HG02588 (cell line): Measurements from ENCODE around the gene SLC10A7.

Source experiments
- ATAC-seq: cut with Tn5 transposase; IDR thresholded peaks from one replicate; pipeline ENCODE4 v1.9.1; 2021; ENCODE audit warnings: mild to moderate bottlenecking, moderate library complexity; ENCODE audit not compliant: unreplicated experiment

SLC10A7 gene

GRCh38 chr4:146265950-146266490, 255.7 kb downstream of the SLC10A7 start:
- no peak for ATAC-seq

- ATAC-seq, result no peak
Measured at GRCh38 chr4:146263793-146264192, 257.9 kb downstream of the SLC10A7 start.

GRCh38 chr4:146261041-146261440, 260.7 kb downstream of the SLC10A7 start:
- ATAC-seq, result no peak

DNA sequence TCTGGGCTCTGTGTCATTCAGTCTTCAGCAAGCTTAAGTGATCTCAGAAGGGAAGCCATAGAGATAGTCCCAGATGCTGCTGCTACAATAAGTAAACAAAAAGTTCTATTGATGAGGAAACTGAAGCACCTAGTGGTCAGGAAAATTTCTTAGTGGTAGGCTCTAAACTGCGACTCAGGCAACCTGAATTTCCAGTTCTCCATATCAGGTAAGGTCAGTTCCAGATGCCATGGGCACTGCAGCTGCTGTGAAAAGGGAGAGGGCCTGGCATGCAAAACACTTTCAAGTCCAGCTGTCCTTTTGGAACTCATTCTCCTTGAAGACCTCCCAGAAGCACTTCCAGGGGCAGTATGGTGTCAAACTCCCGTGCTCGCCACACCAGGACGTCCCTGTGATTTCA, 261.2 kb downstream of the SLC10A7 start:
- ATAC-seq, result no peak

DNA sequence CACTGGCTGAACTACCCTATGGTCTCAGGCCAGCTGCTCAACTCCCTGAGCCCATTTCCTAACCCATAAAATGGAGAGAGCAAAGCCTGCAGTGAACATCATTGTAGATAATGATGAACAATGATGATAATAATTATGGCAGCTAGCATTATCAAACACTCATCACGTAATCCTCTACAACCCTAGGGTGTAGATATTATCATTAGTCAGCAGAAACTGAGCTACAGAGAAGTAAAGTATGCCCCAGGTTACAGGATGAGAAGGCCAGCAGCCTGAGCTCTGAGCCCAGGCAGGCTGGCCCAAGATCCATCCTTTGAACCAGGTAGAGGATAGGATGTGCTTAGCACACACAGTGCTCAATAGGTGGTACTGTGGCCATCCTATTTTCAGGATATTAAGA, 264.2 kb downstream of the SLC10A7 start:
- ATAC-seq, result no peak

DNA sequence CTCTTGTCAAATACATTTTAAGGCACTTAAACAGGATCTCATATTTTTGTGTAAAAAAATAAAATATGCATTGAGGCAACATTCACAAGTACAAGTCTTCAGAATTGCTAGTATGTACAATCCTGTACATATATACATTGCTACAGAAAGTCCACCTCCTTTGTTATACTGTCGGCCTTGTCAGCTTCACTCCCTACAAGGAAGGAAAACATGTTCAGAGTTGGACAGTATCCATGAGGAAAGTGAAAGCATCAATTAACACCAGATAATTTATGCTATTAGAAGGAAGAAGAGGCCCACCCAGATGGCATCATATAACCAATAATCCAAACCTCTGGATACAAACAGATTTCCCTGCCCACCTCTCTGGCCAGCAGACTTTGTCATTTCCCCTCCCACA, 265.4 kb downstream of the SLC10A7 start:
- ATAC-seq, result no peak

- no peak for ATAC-seq
Measured at GRCh38 chr4:146255874-146256273, 265.9 kb downstream of the SLC10A7 start.

DNA sequence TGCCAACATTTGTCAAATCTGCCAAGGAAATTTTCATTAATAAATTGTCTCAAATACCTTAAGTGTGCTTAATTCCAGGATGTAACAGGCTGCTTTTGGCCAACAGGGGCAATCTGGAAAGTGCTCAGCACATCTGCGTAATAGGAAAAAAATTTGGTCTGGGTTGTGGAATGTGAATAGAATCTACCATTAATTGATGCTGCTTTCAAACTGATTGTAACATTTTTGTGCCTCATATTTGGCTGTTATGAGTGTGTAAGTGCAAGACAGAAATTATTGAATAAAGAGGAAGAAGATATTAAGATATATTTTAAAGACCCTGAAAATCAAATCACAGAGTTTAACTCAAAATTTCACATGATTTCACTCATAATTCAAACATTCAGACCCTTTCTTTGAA, 266.3 kb downstream of the SLC10A7 start:
- no peak for ATAC-seq

GRCh38 chr4:146252969-146253611, 268.6 kb downstream of the SLC10A7 start:
- ATAC-seq, result no peak

DNA sequence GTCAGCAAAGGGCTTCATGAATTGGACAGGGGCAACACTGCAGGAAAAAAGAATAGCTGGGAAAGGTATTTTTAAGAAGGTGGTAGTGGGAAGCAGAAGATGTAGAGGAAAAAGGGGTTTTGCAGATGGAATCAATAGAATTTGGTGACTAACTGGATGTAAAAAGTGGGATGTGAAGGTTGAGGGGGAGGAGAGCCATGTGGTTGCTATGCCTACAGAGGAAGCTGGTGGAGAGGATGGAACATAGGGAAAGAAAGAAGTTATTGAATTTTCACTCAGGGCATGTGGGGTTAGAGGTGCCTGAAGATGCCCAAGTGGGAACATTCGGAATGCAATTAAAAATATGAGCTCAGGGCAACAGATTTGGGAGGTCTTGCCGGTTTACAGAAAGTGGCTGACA, 274.4 kb downstream of the SLC10A7 start:
- no peak for ATAC-seq

DNA sequence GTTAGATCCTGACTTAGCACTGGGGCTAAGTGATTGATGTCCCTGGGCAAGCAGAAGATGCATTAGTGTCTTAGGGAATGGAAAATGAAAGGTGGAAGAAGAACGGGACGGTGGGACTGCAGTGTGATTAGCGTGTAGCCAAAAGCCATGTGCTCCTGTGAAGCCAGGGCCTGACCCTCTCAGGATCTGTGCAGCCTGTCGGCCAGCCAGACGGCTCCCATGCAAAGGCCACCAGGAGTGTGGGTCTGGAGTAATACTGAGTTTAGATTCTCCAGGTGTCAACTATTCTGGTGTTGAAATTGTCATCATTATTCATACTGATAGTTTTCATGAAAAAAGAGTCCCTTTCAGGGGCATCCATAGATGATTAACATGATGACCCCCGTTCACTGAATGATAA, 275.4 kb downstream of the SLC10A7 start:
- no peak for ATAC-seq

GRCh38 chr4:146245850-146246249, 275.9 kb downstream of the SLC10A7 start:
- no peak for ATAC-seq

DNA sequence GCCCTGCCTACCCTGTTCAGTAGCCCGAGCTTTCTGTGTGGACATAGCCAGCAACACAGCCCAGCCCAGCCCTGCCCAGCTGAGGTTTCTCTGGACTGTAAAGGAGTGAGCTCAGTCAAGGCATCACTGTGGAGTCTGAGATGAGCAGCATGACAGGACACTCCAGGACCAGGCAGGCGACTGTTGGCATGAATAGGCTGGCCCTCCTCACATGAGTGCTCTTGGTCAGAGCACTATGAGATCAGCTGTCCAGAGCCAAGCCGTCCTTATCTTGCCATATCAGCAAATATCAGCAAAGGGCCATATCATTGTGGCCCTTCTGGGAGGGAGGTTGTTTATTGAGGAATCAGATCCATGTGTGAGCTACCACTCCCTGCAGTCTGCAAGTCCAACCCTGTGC, 276.5 kb downstream of the SLC10A7 start:
- no peak for ATAC-seq

GRCh38 chr4:146244496-146244895, 277.2 kb downstream of the SLC10A7 start:
- ATAC-seq, result no peak

GRCh38 chr4:146243883-146244277, 277.9 kb downstream of the SLC10A7 start:
- ATAC-seq, result no peak

DNA sequence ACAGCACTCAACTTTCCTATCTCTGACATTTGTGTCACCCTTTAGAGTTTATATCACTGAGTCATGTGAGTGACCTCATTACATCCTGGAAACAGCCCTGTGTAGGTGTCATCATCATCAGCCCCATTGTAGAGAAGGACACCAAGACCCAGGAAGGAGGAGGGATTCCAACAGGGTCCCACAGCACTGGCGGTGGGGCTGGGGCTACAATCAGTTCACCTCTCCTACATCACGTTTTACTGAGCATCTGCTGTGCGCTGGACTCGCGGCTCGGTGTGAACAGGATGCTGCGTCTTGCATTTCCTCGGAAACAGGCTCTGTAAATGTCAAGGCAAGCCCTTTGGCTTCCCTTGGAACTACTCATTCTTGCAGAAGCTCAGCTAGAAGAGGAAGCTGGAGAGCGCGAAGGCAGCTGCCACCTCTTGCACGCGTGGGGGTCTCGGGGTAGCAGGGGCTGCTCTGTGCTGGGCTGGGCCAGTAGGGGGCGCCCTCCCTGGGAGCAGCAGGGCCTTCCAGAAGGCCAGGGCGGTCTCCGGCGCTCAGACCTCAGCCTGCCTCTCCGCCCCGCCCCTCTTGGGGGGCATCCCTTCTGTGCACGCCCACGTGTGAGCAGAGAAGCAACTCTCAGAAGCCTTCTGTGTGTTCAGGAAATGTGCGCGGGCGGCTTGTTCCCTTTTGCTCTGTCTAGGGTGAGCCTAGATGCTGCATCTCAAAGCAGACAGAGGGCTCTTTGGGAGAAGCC, 278.4 kb downstream of the SLC10A7 start:
- peak; percentile 86 for ATAC-seq

DNA sequence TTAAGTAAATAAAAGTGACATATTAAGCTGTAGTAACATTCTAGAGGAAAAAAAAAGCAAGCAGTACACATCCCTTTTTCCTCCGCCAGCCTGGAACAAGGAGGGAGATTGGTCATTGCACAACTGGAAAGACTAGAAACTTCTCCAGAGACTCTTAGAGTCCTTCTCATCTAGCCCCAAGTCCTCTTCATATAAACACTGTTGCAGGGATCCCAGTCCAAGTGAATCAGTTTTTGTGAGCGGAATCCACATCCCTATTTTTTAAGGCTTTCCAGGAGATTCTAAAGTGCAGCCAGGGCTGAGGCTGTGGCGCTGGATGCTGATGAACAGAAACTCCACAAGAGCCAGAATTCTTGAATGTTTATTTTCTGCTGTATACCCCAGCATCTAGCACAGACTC, 283.6 kb downstream of the SLC10A7 start:
- ATAC-seq, result no peak

DNA sequence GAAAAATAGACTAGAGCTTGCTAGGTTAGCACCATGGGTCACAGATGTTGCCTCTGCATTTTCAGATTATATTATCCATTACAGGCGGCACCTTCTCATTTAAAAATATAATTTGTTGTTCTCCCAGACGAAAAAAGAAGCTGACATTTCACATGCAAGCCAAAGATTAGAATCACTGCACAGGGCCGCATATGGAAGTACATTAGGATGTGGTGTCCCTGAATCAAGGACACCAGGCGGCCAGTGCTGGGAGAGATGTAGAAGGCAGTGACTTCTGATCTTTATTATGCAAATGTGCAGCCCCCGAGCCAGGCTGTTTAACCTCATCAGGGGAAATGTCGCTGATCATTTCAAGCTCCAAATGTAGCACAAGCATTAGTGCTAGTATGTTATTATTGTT, 284.6 kb downstream of the SLC10A7 start:
- ATAC-seq, result no peak

DNA sequence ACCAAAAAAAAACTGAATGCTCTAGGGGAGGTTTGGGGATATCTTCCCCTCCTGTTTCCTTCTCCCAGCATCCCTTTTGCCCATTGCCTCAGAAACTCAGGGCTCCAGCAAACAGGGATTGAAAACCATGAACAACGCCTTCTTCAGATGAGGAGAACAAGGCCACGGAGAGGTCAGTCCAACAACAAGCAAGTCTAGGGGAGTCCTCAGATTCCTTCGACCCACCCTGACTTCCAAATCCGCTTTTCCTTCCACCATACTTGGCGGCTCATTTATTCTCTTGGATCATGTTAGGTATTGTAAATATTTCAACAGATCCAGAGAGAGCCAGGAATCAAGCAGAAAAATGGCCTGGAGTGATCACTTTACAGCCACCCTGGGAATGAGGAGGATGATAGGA, 285.5 kb downstream of the SLC10A7 start:
- no peak for ATAC-seq

DNA sequence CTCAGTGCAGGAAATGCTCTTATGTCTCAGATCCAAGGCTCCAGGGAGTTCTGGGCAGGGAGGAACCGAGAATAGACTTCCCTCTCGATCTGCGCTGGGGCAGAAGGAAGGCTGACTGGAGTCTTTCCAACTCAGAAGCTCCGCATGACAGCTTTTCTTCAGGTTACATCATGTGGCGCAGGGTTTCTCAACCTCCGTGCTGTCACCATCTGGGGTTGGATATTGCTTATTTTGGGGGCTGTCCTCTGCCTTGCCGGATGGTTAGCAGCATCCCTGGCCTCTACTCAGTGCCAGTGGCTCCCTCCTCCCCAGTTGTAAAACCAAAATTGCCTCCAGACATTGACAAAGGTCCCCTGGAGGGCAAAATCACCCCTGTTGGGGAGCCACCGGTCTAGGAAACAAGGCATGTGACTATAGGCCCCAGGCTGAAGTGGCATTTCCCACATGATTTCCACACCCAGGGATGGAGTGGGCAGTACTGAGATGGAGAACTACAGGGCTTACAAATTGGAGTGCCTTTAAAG, 286.0 kb downstream of the SLC10A7 start:
- no peak for ATAC-seq

DNA sequence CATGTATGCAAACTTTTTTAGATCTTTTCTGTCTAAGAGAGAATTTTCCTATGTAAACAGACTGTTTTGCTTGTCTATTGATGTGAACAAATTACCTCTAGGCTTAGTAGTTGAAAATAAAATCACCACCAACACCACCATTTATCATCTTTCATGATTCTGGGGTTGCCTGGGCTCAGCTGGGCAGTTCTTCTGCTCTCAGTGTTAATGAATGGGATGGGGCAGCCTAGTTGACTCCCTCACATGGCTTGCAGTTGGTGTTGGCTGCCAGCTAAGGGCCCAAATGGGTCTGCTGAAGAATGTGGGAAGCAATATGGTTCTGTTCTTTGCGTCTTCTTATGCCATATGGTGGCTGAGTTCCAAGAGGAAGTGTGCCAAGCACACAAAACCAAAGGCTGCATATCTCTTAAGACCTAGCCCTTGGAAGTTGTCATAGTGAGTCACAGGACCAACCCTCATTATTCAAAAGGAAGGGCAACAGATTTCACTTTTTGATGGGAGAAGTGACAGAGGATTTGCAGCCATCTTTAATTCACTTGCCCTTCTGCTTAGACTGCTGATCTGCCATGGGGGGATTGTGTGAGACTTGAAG, 289.5 kb downstream of the SLC10A7 start:
- no peak for ATAC-seq

- ATAC-seq, result no peak
Measured at GRCh38 chr4:146229406-146229805, 292.3 kb downstream of the SLC10A7 start.
